GM23248 (cell line): ENCODE measurements around the gene CLCN7.

Experiments
- EZH2 ChIP-seq: fragments of 200-600 bp; sonication (generic); IDR thresholded peaks from 2 replicates; pipeline ENCODE4 v1.6.1; 2018; ENCODE audit warnings: antibody characterized with exemption, mild to moderate bottlenecking; ENCODE audit not compliant: insufficient read depth, poor library complexity, severe bottlenecking
- EZH2phosphoT487 ChIP-seq: fragments of 200-600 bp; sonication (generic); IDR thresholded peaks from 2 replicates; pipeline ENCODE4 v1.6.1; 2018; ENCODE audit warnings: antibody characterized with exemption, moderate library complexity, mild to moderate bottlenecking, low read depth; ENCODE audit not compliant: insufficient read depth

DNA sequence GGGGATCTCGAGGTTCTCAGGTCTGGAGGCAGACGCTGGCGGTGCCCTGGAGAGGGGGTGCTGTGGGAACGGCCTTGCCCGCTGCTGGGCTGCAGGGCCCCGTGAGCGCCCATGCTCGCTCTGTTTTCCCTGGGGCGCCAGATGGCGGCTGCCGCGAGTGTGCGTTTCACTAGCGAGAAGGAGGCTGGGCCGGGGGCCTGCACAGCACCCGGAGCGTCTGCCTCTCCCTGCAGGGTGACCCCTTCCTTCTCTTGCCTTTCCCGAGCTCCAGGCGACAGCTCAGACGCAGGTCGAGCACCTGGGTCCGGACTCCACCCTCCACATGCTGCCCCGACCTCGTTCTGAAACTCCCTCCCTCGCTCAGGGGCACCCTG lies 21.0 kb upstream of the CLCN7 start:
- TF ChIP-seq EZH2phosphoT487: no peak
- TF ChIP-seq EZH2: no peak
